Measurements from ENCODE around the gene SLU7. TPM values are rescaled to one million over a fixed set of nuclear protein-coding genes. Genes with fewer than 3 reads are reported as not detected.

SLU7 gene
- total and polyA plus RNA-seq, 2 donors (not counting 1 experiment from before 2014, with no cell fraction given) = 47.1 to 79.4 TPM

DNA sequence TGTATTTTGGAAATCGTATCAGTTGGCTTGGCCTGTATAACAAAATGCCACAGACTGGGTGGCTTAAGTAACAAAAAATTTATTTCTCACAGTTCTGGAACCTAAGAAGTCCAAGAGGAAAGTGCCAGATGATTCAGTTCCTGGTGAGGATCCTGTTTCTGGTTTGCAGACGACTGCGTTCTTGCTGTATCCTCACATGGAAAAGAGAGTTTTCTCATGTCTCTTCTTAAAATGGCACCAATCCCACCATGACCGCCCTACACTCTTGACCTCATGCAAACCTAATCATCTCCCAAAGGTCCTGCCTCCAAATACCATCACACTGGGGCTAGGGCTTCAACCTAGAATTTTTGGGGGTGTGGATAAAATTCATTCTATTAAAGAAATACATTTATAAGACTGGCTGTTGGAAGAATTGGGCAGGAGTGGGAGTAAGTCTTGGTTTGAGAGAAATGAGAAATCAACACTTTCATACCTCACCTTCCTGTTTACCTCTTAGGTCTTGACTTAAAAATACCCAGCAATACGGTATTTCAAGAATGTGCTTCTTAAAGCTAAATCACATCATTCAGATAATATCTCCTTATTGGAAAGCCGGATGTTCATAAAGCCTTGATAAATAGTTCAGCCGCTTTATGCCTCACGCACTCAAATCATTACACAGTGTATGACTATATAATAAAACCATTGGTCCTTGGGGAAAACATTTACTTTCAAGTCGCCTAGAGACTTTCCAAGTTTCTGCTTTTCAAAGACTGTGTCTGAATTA lies 31.5 kb upstream of the SLU7 start:
- Histone ChIP-seq H3K36me3 (ENCODE audit: control insufficient read depth, insufficient read depth, low read length) (no peaks in the 10 kb centered on the region), H3K9me3 (ENCODE audit: control insufficient read depth, insufficient read depth, low read depth, low read length) (no peaks in the 10 kb centered on the region), H4K20me1 (ENCODE audit: control insufficient read depth, extremely low read depth, insufficient read depth, low read length) (no peaks in the 10 kb centered on the region), H3K9ac (ENCODE audit: insufficient read depth, low read length) (no peak overlapping the region), H3K4me3 (replicated peaks in 1 of 4; ENCODE audit: control extremely low read depth in 1 of 4, insufficient read depth in 1 of 4, low read depth in 3 of 4, low read length in 4 of 4) (no peak overlapping the region), H3K27me3 (ENCODE audit: control insufficient read depth, insufficient read depth, low read length) (peaks cover 2% of the 10 kb centered on the region), H3K4me2 (ENCODE audit: extremely low read depth, insufficient read depth, low read length) (no peak overlapping the region), H3K79me2 (ENCODE audit: control insufficient read depth, insufficient read depth, low read length) (no peaks in the 10 kb centered on the region), H3K27ac (ENCODE audit: insufficient read depth, low read length) (no peak overlapping the region), H3K4me1 (ENCODE audit: control insufficient read depth, extremely low read depth, insufficient read depth, low read length) (no peaks in the 10 kb centered on the region), H2AFZ (ENCODE audit: low read length) (no peak overlapping the region)
- DNase-seq (ENCODE audit: low read depth in 2 of 2) = no peak
- TF ChIP-seq EZH2 (IDR thresholded peaks at IDR 0.05; ENCODE audit: low read length, missing control alignments) = no peak
- TF ChIP-seq, protein P1, sequence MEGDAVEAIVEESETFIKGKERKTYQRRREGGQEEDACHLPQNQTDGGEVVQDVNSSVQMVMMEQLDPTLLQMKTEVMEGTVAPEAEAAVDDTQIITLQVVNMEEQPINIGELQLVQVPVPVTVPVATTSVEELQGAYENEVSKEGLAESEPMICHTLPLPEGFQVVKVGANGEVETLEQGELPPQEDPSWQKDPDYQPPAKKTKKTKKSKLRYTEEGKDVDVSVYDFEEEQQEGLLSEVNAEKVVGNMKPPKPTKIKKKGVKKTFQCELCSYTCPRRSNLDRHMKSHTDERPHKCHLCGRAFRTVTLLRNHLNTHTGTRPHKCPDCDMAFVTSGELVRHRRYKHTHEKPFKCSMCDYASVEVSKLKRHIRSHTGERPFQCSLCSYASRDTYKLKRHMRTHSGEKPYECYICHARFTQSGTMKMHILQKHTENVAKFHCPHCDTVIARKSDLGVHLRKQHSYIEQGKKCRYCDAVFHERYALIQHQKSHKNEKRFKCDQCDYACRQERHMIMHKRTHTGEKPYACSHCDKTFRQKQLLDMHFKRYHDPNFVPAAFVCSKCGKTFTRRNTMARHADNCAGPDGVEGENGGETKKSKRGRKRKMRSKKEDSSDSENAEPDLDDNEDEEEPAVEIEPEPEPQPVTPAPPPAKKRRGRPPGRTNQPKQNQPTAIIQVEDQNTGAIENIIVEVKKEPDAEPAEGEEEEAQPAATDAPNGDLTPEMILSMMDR (conservative IDR thresholded peaks at IDR 0.05 in 1 of 2, IDR thresholded peaks at IDR 0.05 in 1 of 2; ENCODE audit: low read depth in 1 of 2, low read length in 2 of 2) = no peak

GRCh38 chr5:160449458-160449857 lies 30.6 kb upstream of the SLU7 start:
- no peaks in the 10 kb centered on the region for H4K20me1 ChIP-seq (ENCODE audit: control insufficient read depth, extremely low read depth, insufficient read depth, low read length)
- no peaks in the 10 kb centered on the region for H3K36me3 ChIP-seq (ENCODE audit: control insufficient read depth, insufficient read depth, low read length)
- peaks cover 2% of the 10 kb centered on the region for H3K27me3 ChIP-seq (ENCODE audit: control insufficient read depth, insufficient read depth, low read length)
- no peak overlapping the region for H3K4me3 ChIP-seq (replicated peaks in 1 of 4; ENCODE audit: control extremely low read depth in 1 of 4, insufficient read depth in 1 of 4, low read depth in 3 of 4, low read length in 4 of 4)
- TF ChIP-seq, protein P1 (conservative IDR thresholded peaks at IDR 0.05 in 1 of 2, IDR thresholded peaks at IDR 0.05 in 1 of 2; ENCODE audit: low read depth in 1 of 2, low read length in 2 of 2) = no peak
- H3K4me2 ChIP-seq (ENCODE audit: extremely low read depth, insufficient read depth, low read length) = no peak overlapping the region
- H3K27ac ChIP-seq (ENCODE audit: insufficient read depth, low read length) = no peak overlapping the region
- H3K4me1 ChIP-seq (ENCODE audit: control insufficient read depth, extremely low read depth, insufficient read depth, low read length) = no peaks in the 10 kb centered on the region
- H3K9me3 ChIP-seq (ENCODE audit: control insufficient read depth, insufficient read depth, low read depth, low read length) = no peaks in the 10 kb centered on the region
- no peak overlapping the region for H3K9ac ChIP-seq (ENCODE audit: insufficient read depth, low read length)
- H3K79me2 ChIP-seq (ENCODE audit: control insufficient read depth, insufficient read depth, low read length) = no peaks in the 10 kb centered on the region
- DNase-seq (ENCODE audit: low read depth in 2 of 2) = no peak
- no peak overlapping the region for H2AFZ ChIP-seq (ENCODE audit: low read length)

GRCh38 chr5:160448886-160449285 lies 30.0 kb upstream of the SLU7 start:
- no peaks in the 10 kb centered on the region for H3K36me3 ChIP-seq (ENCODE audit: control insufficient read depth, insufficient read depth, low read length)
- no peak overlapping the region for H3K27ac ChIP-seq (ENCODE audit: insufficient read depth, low read length)
- no peaks in the 10 kb centered on the region for H3K4me1 ChIP-seq (ENCODE audit: control insufficient read depth, extremely low read depth, insufficient read depth, low read length)
- H4K20me1 ChIP-seq (ENCODE audit: control insufficient read depth, extremely low read depth, insufficient read depth, low read length) = no peaks in the 10 kb centered on the region
- TF ChIP-seq, protein P1 (conservative IDR thresholded peaks at IDR 0.05 in 1 of 2, IDR thresholded peaks at IDR 0.05 in 1 of 2; ENCODE audit: low read depth in 1 of 2, low read length in 2 of 2) = no peak
- TF ChIP-seq EZH2 (IDR thresholded peaks at IDR 0.05; ENCODE audit: low read length, missing control alignments) = no peak
- H3K27me3 ChIP-seq (ENCODE audit: control insufficient read depth, insufficient read depth, low read length) = peaks cover 5% of the 10 kb centered on the region
- H2AFZ ChIP-seq (ENCODE audit: low read length) = no peak overlapping the region
- no peak for DNase-seq (ENCODE audit: low read depth in 2 of 2)
- no peaks in the 10 kb centered on the region for H3K9me3 ChIP-seq (ENCODE audit: control insufficient read depth, insufficient read depth, low read depth, low read length)
- no peak overlapping the region for H3K9ac ChIP-seq (ENCODE audit: insufficient read depth, low read length)
- no peak overlapping the region for H3K4me3 ChIP-seq (replicated peaks in 1 of 4; ENCODE audit: control extremely low read depth in 1 of 4, insufficient read depth in 1 of 4, low read depth in 3 of 4, low read length in 4 of 4)
- no peaks in the 10 kb centered on the region for H3K79me2 ChIP-seq (ENCODE audit: control insufficient read depth, insufficient read depth, low read length)
- H3K4me2 ChIP-seq (ENCODE audit: extremely low read depth, insufficient read depth, low read length) = no peak overlapping the region
